NCI-H2029 (cell line): ENCODE results near the gene MED26.

ENCODE experiments used
- DNase-seq: peaks from one replicate; lab custom pipeline; 2025; lab: John Stamatoyannopoulos, UW

MED26 gene

GRCh38 chr19:16650821-16651220 is 22.8 kb upstream of the MED26 start:
- DNase-seq = no peak

GRCh38 chr19:16649734-16650133 is 21.7 kb upstream of the MED26 start:
- DNase-seq = peak; percentile 37

GRCh38 chr19:16645140-16645539 is 17.1 kb upstream of the MED26 start:
- no peak for DNase-seq

GRCh38 chr19:16641695-16642094 is 13.7 kb upstream of the MED26 start:
- DNase-seq = no peak

GRCh38 chr19:16640951-16641350 is 12.9 kb upstream of the MED26 start:
- DNase-seq = no peak

GRCh38 chr19:16638666-16639065 is 10.7 kb upstream of the MED26 start:
- no peak for DNase-seq

GRCh38 chr19:16637535-16637934 is 9.5 kb upstream of the MED26 start:
- DNase-seq = no peak

GRCh38 chr19:16631465-16631864 is 3.5 kb upstream of the MED26 start:
- DNase-seq = no peak

- DNase-seq = no peak
Observed at GRCh38 chr19:16628984-16629691, 1.1 kb upstream of the MED26 start.

GRCh38 chr19:16627928-16628182 is 149 bp downstream of the MED26 start:
- DNase-seq = no peak

GRCh38 chr19:16627193-16627927 is 644 bp downstream of the MED26 start:
- DNase-seq = no peak

- DNase-seq = no peak
Observed at GRCh38 chr19:16626796-16627192, 1.2 kb downstream of the MED26 start.

- DNase-seq = no peak
Observed at GRCh38 chr19:16625163-16625958, 2.6 kb downstream of the MED26 start.

- no peak for DNase-seq
Observed at GRCh38 chr19:16624236-16624635, 3.8 kb downstream of the MED26 start.

GRCh38 chr19:16623576-16623975 is 4.4 kb downstream of the MED26 start:
- no peak for DNase-seq

GRCh38 chr19:16623066-16623465 is 4.9 kb downstream of the MED26 start:
- DNase-seq = no peak

- no peak for DNase-seq
Observed at GRCh38 chr19:16621165-16621800, 6.7 kb downstream of the MED26 start.

- no peak for DNase-seq
Observed at GRCh38 chr19:16620584-16620983, 7.4 kb downstream of the MED26 start.

- DNase-seq = no peak
Observed at GRCh38 chr19:16620018-16620417, 8.0 kb downstream of the MED26 start.

- DNase-seq = no peak
Observed at GRCh38 chr19:16619457-16619856, 8.5 kb downstream of the MED26 start.

- no peak for DNase-seq
Observed at GRCh38 chr19:16618248-16618647, 9.8 kb downstream of the MED26 start.

GRCh38 chr19:16615808-16616207 is 12.2 kb downstream of the MED26 start:
- DNase-seq = no peak

GRCh38 chr19:16614941-16615340 is 13.1 kb downstream of the MED26 start:
- no peak for DNase-seq
